ENCODE measurements around the gene ASB7. TPM values are rescaled to one million over a fixed set of nuclear protein-coding genes. Genes with fewer than 3 reads are reported as not detected.

ASB7 gene
- total and polyA plus RNA-seq, 10 donors: 3.4 to 27.1 (median 16.2) TPM

- intact Hi-C loops (cut with DNase I; ENCODE audit: low total_unique reads): no loop called here
- Histone ChIP-seq H3K27me3 (replicated peaks in 1 of 7) (peaks cover 0 to 10% (median 0%) of the 10 kb centered on the region in 7 donors), H3K27ac (no peak overlapping the region), H3K4me1 (no peaks in the 10 kb centered on the region), H3K4me3 (no peak overlapping the region), H3K36me3 (no peaks in the 10 kb centered on the region), H3K9me3 (no peaks in the 10 kb centered on the region)
- TF ChIP-seq POLR2A (IDR thresholded peaks at IDR 0.05) (no peak), POLR2AphosphoS5 (IDR thresholded peaks at IDR 0.05) (no peak), CTCF (IDR thresholded peaks at IDR 0.05 in 8 of 11, conservative IDR thresholded peaks at IDR 0.05 in 3 of 11) (no peak)
- no peak for DNase-seq
- 69 to 80% (median 74%) methylated on average over 7 of the region's 7 CpGs for WGBS, 5 donors
Measured at GRCh38 chr15:100665570-100665969, 63.2 kb downstream of the ASB7 start.

- H3K4me1 ChIP-seq: no peaks in the 10 kb centered on the region
- TF ChIP-seq POLR2AphosphoS5 (IDR thresholded peaks at IDR 0.05) (no peak), CTCF (IDR thresholded peaks at IDR 0.05 in 8 of 11, conservative IDR thresholded peaks at IDR 0.05 in 3 of 11) (no peak), POLR2A (IDR thresholded peaks at IDR 0.05) (no peak)
- 84 to 91% (median 89%) methylated on average over 20 of the region's 20 CpGs for WGBS, 5 donors
- H3K36me3 ChIP-seq: no peaks in the 10 kb centered on the region
- H3K9me3 ChIP-seq: no peaks in the 10 kb centered on the region
- H3K4me3 ChIP-seq: no peak overlapping the region
- H3K27me3 ChIP-seq (replicated peaks in 1 of 7): peaks cover 0 to 10% (median 0%) of the 10 kb centered on the region in 7 donors
- DNase-seq: no peak
- no peak overlapping the region for H3K27ac ChIP-seq
- intact Hi-C loops (cut with DNase I; ENCODE audit: low total_unique reads): no loop called here
Measured at GRCh38 chr15:100667405-100668347, 65.3 kb downstream of the ASB7 start.

GRCh38 chr15:100668348-100668745 is 66.0 kb downstream of the ASB7 start:
- Histone ChIP-seq H3K4me1 (no peaks in the 10 kb centered on the region), H3K4me3 (no peak overlapping the region), H3K36me3 (no peaks in the 10 kb centered on the region), H3K27me3 (replicated peaks in 1 of 7) (peaks cover 0 to 7% (median 0%) of the 10 kb centered on the region in 7 donors), H3K9me3 (no peaks in the 10 kb centered on the region), H3K27ac (no peak overlapping the region)
- WGBS, 5 donors: 69 to 80% (median 70%) methylated on average over 5 to 7 of the region's 7 CpGs
- DNase-seq: no peak
- intact Hi-C loops (cut with DNase I; ENCODE audit: low total_unique reads): no loop called here
- TF ChIP-seq POLR2AphosphoS5 (IDR thresholded peaks at IDR 0.05): no peak
- TF ChIP-seq POLR2A (IDR thresholded peaks at IDR 0.05): no peak
- TF ChIP-seq CTCF (IDR thresholded peaks at IDR 0.05 in 8 of 11, conservative IDR thresholded peaks at IDR 0.05 in 3 of 11): no peak

- Histone ChIP-seq H3K27ac (no peak overlapping the region), H3K27me3 (replicated peaks in 1 of 7) (peaks cover 0 to 6% (median 0%) of the 10 kb centered on the region in 7 donors), H3K9me3 (no peaks in the 10 kb centered on the region), H3K36me3 (no peaks in the 10 kb centered on the region), H3K4me1 (no peaks in the 10 kb centered on the region), H3K4me3 (no peak overlapping the region)
- DNase-seq: peak; percentile 41
- intact Hi-C loops (cut with DNase I; ENCODE audit: low total_unique reads): no loop called here
- TF ChIP-seq POLR2A (IDR thresholded peaks at IDR 0.05) (no peak), POLR2AphosphoS5 (IDR thresholded peaks at IDR 0.05) (no peak), CTCF (IDR thresholded peaks at IDR 0.05 in 8 of 11, conservative IDR thresholded peaks at IDR 0.05 in 3 of 11) (no peak)
- 78 to 90% (median 85%) methylated on average over 15 of the region's 15 CpGs for WGBS, 5 donors
Measured at GRCh38 chr15:100669260-100669659, 66.9 kb downstream of the ASB7 start.
